Breast epithelium (tissue), 3 donors: Measurements from ENCODE around the gene IREB2.

Source experiments
- CTCF ChIP-seq, 3 donors: fragments of 450-650 bp; IDR thresholded peaks; one replicate each; pipeline ENCODE4 v1.5.1; 2016 to 2017; ENCODE audit warnings: antibody characterized with exemption in 3 of 3, mild to moderate bottlenecking in 3 of 3, moderate library complexity in 3 of 3
- POLR2AphosphoS5 ChIP-seq, 3 donors: sonication (generic); formaldehyde crosslinking; IDR thresholded peaks; one replicate each; pipeline ENCODE4 v1.6.1; 2017; ENCODE audit warnings: antibody characterized with exemption in 3 of 3

- peak; percentile 74 to 88 (median 75) for TF ChIP-seq CTCF (IDR thresholded peaks at IDR 0.05)
- peak in 1 of 3 donors; percentile 14 for TF ChIP-seq POLR2AphosphoS5 (IDR thresholded peaks at IDR 0.05)
These were observed 15.3 kb upstream of the IREB2 start for GRCh38 chr15:78422571-78423340.
